Ecto neural progenitor cell (in vitro differentiated cells): Measurements from ENCODE around the gene CHPF2.

ENCODE experiments used
- DNase-seq: peaks from one replicate; pipeline ENCODE4 v3.0.0-alpha.2; 2018; ENCODE audit warnings: low spot score

Gene CHPF2, protein sequence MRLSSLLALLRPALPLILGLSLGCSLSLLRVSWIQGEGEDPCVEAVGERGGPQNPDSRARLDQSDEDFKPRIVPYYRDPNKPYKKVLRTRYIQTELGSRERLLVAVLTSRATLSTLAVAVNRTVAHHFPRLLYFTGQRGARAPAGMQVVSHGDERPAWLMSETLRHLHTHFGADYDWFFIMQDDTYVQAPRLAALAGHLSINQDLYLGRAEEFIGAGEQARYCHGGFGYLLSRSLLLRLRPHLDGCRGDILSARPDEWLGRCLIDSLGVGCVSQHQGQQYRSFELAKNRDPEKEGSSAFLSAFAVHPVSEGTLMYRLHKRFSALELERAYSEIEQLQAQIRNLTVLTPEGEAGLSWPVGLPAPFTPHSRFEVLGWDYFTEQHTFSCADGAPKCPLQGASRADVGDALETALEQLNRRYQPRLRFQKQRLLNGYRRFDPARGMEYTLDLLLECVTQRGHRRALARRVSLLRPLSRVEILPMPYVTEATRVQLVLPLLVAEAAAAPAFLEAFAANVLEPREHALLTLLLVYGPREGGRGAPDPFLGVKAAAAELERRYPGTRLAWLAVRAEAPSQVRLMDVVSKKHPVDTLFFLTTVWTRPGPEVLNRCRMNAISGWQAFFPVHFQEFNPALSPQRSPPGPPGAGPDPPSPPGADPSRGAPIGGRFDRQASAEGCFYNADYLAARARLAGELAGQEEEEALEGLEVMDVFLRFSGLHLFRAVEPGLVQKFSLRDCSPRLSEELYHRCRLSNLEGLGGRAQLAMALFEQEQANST

GRCh38 chr7:151232091-151232916, at the start of gene CHPF2:
CHPF2 (plus strand) TSS chr7:151232483; CDS start chr7:151234012, 1,529 bp downstream.
- DNase-seq, result peak; percentile 92

DNA sequence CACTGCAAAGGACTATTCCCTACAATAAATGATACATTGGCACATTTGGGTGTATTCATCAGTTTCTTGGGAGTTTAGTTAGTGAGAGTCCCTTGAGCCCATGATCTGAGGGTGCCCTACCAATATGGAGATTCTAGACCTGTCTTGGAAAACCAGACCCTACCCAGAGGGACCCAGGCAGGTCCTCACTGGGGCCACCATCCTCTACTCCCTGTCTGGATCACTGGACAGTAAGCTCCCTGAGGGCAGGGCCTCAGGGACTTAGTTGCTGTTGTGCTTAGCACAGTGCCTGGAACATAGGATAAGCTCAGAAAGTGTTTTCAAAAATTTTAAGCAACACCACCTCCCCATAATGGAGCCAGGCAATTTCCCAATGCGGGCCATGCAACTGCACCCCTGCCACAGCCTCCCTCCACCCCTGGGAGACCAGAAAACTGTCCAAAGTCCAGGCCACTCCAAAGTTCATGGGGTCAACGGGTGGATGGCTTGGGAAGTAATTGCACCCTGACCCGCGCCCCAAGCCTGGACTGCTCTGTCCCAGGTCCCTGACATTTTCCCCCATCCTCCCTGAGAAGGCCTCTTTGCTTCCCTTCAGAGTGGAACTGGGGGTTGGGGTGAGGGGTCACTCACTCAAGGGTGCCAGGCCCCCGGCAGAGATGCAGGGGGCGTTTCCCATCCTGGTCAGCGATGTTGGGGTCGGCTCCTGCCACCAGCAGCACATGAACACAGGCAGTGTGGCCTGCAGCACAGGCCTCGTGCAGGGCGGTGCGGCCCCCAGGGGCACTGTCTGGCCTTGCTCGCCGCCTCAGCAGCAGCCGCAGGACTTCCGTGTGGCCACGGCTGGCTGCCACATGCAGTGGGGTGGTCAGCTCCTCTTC, 46.3 kb upstream of the CHPF2 start:
- no peak for DNase-seq

DNA sequence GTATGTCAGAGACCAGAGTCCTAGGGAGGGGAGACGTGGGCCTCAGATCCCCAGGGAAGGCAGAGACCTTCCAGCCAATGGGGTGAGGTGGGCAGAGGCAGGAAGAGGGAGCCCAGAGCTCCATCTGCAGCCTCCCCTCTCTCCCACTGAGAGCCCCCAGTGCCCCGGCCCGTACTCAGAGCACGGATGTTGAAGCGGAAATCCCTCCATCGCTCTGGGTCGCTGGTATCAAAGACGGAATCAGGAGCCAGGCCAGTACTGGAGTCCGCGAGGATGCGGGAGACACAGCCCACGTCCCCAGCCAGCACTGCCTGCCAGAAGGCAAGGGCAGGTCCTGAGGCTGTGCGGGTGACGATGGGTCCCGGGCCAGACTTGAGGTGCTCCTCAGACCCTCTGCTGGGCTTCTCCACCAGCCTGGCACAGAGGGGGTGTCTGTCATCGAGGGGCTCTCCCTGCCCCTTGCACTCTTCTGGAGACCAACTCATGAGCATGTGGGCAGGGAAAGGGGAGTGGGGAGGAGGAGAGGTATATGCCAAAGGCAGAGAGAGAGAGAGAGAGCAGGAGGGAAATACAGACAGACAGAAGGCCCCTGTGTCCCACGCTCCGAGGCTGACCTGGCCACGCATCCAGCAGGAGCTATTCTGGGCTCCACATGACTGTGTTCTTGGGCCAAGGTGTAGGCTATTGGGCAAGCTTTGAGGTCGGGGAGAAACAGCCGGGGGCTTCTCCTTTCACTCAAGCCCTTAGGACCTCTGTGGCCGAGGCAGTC, 45.5 kb upstream of the CHPF2 start, which contains the start of gene ASB10:
Gene ASB10 (minus strand): TSS at position 611 of the 769 bp plus-strand sequence. CDS start 120 bp downstream, at position 491.
- DNase-seq, result no peak

DNA sequence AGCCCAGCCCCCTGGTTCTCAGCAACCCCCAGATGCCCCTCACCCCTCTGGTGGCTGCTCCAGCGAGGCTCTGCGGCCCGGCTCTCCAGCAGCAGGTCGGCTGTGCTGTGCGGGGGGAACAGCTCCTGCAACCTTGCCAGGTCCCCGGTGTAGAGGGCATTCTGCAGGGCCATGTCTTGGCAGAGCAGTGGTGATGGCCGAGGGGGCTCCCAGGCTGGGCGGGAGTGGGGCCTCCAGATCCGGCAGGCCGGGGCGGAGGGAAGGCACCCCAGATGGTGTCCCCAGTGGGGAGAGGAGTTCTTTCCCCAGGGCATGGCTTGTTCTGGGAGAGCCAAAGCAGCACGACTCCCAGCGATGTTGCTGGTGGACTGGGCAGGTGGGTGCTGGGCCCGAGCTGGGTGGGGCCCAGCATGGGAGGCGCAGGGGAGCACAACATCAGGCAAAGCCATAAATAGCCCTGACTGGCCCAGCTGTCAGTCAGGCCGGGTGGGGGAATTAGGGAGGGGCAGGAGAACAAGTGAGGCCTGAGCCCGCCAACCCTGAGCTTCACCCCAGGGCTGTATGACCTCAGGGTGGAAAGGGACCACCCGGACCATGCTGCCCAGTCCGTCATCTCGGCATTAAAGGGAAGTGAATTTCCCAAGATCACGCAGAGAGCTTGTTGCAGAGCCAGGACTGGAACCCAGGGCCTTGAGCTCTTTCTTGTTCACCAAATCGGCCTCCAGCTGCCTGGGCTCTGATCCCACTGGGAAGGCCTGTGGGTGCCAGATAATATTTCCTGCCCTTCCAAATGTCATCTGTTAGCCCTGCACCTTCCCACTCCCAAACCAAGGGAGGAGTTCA, 44.7 kb upstream of the CHPF2 start:
- no peak for DNase-seq

- DNase-seq, result no peak
Measured at GRCh38 chr7:151188252-151188542, 44.1 kb upstream of the CHPF2 start.

GRCh38 chr7:151189038-151189437, 43.2 kb upstream of the CHPF2 start:
- no peak for DNase-seq

DNA sequence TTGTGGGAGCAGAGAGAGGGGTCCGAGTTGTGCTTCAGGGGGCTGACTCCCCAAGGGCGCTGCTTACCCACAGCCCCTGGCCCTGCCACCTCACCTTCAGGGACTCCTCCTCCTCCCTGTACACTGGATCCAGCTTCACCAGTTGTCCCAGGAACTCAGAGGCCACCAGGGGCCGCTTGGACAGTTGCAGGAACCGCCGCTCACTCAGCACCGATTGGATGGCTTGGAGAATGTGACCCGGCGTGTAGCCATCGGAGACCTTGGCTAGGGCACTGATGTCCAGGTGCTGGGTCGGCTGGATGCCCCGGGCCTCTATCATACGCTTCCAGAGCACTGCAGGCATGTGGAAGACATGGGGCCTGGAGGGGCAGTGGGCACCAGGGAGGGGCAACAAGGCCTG, 40.7 kb upstream of the CHPF2 start:
- no peak for DNase-seq

DNA sequence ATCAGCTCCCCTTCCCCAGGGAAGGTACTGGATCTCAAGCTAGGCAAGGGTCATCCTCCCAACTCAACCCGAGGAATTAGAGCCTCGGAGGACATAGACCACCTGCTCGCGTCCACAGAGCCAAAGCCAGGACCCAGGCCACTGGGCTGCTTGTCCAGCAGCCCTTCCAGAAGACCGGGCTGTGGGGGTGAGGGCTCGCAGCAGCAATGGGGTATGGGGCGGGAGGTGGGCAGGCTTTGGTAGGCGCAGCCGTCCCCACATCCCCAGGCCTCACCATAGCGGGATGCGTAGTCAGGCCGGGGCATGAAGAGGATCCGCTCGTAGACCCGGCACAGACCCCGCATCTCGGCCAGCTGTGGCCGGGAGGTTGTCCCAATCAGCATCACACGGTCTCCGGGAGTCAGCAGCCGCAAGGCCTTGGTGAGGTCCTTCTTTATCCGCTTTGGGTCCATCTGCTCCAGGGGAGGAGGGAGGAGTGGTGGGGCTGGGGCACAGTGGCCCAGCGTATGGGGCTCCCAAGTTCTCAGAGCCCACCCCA, 40.2 kb upstream of the CHPF2 start:
- DNase-seq, result no peak

DNA sequence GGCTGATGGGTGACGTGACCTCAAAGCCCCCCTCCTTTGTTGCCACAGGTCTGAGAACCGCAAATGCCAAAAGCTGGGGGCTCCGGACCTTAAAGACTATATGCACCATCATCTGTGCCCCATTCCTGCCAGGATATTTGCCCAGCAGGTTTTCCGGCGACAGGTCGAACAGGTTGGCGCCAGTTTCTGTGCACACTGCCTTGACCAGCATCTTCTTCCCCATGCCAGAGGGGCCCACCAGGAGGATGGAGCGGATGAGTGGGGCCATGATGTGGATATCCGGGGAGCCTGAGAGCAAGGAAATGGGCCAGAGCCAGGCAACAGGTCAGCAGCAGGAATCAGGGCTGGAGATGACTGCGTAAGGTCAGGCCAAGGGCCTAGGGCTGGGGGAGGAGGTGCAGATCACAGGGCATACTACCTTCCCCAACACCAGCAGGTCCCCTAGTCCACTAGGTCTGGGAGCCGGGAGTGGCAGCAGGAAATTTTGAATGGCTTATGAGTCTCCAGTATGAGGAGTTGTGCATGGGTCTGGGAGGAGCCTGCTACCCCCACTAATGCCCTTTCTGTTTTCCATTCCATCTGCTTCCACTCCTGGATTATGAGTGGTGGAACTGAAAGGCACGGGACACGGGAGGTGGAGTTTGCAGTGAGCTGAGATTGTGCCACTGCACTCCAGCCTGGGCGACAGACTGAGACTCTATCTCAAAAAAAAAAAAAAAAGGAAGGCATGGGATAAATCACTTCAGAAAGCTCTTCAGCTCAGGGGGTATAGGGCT, 38.9 kb upstream of the CHPF2 start:
- DNase-seq, result no peak

DNA sequence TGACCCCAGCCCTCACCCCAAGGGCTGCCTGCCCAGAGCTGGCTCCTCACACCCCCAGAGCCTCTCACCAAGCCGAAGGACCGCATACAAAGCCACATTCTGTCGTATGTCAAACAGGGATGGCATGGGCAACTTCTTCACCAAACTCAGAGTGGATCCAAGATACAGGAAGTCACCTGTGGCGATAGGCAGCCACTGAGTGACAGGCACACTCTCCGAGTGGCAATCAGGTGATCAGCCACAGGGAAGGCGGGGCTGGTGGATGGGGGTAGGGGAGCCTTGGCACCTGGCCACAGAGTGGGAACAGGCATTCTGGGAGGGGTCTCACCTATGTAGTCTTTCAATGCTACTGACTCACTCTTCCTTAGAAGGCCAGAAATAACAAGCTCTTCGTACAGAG, 38.1 kb upstream of the CHPF2 start:
- no peak for DNase-seq

DNA sequence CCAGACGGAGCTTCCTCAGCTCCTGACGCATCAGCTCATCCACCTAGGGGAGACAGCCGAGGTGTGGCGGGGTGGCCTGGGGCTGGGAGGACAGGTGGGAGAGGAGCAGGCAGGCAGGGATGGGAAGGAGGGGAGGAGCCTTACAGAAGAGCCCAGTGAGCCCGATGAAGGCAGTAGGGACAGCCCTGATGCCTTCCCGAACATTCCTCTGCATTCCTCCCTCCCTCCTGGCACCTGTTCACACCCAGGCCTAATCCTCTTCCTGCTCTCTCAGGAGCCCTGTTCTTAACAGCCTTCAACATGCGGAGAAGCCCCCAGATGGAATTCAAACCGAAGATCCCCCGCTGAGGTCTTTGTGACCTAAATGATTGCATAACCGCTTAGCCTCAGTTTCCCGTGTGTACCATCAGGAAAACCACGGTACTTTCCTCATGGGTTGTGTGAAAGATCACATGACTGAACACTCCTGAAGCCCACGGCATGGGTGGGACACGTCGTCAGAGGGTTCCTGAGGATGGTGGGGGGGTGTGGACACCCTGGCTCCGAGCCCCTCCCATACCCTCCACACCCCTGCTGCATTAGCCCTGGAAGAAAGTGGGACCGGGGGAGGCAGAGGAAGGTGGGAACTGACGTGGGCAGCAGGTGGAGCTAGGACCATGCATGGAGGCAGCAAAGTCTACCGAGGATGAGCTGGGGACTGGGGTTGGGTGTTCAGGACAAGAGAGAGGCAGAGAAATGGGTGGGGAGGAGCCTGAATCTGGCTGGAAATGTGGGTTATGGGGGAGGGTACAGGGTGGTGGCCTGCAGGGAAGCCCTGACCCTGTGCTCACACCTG, 36.5 kb upstream of the CHPF2 start:
- no peak for DNase-seq

DNA sequence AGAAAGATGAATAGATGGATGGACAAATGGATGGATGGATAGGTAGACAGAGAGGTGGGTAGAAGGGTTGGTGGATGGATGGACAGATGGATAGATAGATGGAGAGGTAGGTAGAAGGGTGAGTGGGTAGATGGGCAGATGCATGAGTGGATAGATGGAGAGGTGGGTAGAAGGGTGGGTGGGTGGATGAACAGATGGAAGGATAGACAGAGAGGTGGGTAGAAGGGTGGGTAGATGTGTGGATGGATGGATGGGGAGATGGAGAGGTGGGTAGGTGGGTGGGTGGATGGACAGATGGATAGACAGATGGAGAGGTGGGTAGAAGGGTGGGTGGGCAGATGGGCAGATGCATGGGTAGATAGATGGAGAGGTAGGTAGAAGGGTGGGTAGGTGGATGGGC, 34.4 kb upstream of the CHPF2 start:
- DNase-seq, result no peak

GRCh38 chr7:151198945-151199848, 33.1 kb upstream of the CHPF2 start:
- peak; percentile 69 for DNase-seq

DNA sequence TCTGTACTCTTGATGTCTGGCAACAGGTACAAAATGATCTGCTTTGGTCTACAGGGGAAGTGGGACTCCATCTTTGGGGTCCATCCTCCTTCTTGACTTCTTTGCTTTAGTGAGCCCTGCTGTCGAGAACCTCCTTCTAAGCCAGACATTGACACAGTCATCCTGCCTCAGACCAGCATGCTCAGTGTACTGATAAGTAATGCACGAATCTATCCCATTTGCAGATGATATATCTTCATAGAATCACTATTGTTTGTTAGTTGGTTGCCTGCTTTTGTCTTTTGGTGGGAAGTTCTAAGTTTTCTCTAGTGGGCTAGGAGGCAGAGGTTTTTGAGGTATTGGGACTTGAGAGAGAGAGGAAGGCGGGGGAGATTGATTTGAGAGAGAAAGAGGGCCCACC, 30.9 kb upstream of the CHPF2 start:
- no peak for DNase-seq

- no peak for DNase-seq
Measured at GRCh38 chr7:151201751-151202150, 30.5 kb upstream of the CHPF2 start.

DNA sequence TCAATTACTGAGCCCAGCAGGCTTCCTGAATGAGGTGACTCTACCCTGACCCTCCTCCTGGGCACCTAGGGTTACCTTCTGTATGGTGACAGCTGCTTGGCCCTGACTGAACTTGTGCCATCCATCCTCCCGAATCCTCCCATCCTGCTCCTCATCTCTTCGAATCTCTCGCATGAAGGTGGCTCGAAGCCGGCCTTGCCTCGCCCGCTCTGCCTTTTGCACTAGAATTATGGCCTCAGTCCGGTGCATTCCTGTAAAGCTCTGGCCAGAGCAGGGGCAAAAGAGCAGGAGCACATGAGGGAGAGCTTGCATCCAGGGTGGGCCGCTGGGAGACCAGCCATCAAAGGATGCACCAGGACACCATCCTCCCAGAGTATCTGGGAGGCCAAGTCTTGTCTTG, 29.4 kb upstream of the CHPF2 start:
- DNase-seq, result no peak
